ENCODE data around the gene HIP1R.
A peak's percentile ranks its signal among the peaks of the same experiment; 100 is the strongest.
"Not testable (repeated sequence)": the region's sequence is repeated elsewhere in the genome, so short reads cannot be mapped to it uniquely, and the experiment has no call there.

The HIP1R gene

DNA sequence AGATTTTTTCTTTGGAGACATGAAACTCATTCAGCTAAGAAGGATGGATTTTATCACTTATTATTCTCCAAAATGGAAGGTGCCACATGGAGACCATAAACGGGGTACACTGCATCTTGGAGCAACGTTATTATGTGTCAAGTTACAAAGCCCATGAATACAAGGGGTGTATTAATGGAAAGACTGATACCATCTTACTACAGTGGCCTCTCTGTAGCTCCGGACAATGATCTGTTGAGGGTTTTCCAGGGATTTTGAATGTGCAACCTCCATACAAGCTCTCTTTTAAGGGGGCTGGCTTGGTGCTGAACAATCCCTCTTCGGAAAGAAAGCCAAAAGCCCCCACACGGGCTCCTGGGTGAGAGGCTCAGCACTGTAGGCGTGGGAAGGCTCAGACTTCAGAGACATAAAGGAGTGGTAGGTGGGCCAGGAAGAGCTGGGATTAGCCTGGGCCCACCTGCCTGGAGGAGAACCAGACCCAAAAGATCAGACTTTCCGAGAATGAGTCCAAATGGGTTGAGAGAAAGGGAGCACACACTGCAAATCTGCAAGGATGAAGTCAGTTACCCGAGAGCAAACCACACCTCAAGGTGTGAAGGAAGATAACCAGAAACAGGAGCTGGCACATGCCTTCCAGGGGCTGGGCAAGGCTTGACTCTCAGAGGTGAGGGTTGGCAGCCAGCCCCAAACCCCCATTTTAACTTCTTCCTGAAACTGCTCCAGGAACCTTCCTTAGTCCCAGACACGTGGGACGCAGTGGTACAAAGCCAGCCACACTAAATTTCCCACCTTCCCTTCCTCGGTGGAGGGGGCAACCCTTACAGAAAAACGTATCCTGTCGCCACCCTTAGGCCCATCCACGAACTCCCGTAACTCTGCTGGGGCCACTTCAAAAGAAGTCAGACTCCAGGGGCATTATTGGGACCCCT lies 59.2 kb downstream of the HIP1R start:
- DNase-seq, result no peak

DNA sequence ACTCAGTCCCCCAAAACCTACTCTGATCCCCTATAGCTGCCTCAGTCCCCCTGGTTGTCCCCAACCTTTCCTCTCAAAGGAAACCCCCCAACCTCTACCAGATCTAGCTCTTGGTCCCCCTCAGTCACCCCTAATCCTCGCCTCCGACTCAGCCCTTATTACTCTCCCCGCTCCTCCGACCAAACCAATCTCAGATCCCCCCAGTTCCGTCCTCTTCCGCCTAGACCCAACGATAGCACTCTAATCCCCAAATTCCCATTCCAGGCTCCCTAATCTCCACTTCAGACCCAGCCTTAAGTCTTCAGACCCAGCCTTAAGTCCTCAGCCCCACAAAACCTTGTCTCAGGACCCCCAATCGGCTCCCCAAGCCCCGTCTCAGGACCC lies 60.1 kb downstream of the HIP1R start:
- peak; percentile 47 for DNase-seq

DNA sequence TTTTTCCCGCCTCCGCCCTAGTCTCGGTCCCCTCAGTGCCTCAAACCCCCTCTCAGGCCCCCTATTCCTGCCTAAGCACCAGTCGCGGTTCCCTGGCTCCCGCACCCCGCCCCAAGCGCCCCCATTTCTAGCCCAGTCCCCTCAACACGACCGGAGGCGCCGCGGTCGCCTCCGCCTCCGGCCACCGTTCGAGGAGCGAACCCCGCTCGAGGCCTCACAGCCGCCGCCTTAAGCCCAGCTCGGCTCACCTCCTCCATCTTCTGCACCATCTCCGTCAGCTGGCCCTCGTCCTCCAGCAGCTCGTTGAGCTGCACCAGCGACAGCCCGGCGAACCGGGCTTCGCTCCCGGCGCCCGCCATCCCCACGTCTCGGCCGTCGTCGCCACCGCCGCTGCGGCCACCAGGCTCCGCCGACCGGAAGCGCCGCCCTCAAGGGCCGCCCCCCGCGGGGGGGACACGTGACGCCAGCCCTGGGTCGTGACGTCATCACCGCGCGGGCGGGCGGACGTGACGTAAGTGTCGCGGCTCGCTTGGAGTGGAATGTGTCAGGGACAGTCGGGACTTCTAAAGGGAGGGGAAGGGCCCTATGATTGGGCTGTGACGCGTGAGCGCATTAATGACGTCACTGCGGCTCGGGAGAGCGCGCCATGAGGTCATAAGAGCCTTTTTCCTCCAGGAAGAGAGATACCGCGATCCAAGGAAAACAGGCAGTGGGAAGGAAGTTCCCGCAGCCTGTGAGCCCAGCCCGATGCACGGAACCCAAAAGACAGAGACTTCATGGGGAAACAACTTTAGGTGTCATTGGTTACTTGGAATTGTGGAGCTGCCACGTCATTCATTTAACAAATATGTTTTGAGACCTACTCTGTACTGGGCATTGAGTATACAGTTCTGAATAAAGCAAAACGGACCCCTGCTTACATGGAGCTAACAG lies 60.7 kb downstream of the HIP1R start, which contains the start of gene VPS37B:
Gene VPS37B, minus strand, starts transcription at position 421 of the 933 bp plus-strand sequence. Its CDS starts 62 bp downstream, at position 359.
- DNase-seq, result peak; percentile 97

DNA sequence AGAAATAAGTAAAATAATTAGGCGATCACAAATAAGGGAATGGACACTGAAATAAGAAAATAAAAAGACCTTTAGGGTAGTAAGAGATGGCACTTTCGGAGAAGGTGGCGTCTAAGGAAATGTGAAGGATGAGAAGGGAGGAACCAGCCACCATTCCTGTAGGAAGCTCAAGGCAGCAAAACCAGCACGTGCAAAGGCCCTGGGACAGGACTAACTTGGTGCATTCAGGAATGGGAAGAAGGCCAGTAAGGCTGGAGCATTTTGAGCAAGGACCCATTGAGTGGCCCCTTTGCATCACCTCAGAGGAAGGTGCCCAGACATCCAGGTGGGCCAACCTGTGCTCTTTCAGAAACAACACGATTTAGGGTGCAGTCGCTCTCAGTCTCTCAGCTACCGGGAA lies 61.4 kb downstream of the HIP1R start:
- DNase-seq, result no peak

GRCh38 chr12:122899887-122900286 lies 64.6 kb downstream of the HIP1R start:
- DNase-seq, result no peak

- no peak for DNase-seq
Measured at GRCh38 chr12:122902854-122903692, 67.8 kb downstream of the HIP1R start.

DNA sequence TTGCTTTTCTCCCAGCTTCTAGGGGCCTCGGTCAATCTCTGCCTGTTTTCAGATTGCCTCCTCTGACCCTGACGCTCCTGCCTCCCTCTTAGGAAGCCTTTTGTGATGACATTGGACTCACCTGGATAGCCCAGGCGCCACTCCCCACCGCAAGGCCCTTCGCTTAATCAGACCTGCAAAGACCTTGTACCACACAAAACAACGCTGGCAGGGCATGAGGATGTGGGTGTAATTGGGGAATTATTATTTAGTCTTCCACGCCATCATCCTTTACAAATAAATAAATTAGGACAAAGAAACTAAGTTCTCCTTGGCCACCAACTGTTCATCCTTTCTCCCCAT lies 68.4 kb downstream of the HIP1R start:
- DNase-seq, result no peak

- DNase-seq, result not testable (repeated sequence)
Measured at GRCh38 chr12:122905258-122905657, 70.0 kb downstream of the HIP1R start.

DNA sequence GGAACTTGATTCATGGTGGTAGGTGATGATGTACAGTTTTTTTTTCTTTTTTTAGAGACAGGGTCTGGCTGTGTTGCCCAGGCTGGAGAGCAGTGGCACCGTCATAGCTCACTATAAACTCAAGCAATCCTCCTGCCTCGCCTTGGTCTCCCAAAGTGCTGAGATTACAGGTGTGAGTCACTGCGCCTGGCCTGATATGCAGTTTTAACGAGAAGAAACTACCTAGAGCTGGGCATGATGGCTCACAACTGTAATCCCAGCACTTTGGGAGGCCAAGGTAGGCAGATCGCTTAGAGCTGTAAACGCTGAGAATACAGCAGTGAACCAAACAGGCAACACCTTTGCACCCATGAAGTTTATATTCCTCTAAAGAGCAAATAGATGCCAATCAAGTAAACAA lies 73.7 kb downstream of the HIP1R start:
- DNase-seq, result no peak

DNA sequence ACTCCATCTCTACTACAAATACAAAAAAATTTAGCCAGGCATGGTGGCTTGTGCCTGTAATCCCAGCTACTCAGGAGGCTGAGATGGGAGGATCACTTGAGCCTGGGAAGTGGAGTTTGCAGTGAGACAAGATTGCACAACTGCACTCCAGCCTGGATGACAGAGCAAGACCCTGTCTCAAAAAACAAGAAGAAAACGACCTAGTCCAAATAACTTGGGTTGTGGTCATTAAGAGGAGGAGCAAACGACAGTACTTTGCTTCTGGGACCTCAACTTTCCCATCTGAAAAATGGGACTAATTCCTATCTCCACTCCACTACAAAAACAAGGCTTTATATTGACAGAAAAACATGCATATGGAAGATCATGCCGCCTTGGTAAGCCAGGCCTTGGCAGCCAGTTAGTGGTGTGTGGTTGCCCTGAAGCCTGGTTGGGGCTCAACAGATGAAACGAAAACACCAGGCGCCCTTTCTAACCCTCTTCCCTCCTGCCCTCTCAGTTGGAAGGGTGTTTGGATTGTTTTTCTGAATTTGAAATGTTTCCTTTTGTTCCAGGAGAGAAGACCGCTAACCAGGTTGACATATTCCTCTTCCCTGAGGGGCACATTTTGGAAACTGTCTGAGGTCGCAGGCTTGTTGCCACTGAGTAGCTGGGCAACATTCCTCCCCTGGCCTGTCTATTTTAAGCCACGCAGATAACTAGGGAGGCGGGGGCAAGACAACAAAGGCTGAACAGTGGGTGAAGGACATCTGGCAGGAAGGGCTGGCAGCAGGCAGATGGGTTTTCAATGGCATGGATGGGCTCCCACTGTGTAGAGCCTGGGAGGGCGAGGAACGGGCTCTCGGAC lies 74.4 kb downstream of the HIP1R start:
- peak; percentile 31 for DNase-seq

All from DMS53 (cell line).